Tibial artery (tissue), 4 donors: ENCODE results near the gene PXK.
"Not testable (repeated sequence)": the region's sequence is repeated elsewhere in the genome, so short reads cannot be mapped to it uniquely, and the experiment has no call there.

Experiments
- DNase-seq, 2 donors: peaks; one replicate each; pipeline ENCODE4 v3.0.0-alpha.2; 2019
- H3K27ac ChIP-seq, 2 donors: fragments of 200-600 bp; sonication (generic) in 1 of 2; 1 replicate in 1 of 2; 2 replicates in 1 of 2; pipeline ENCODE4 v1.5.1; 2018 to 2019; ENCODE audit warnings: mild to moderate bottlenecking in 1 of 2
- H3K27me3 ChIP-seq, 2 donors: fragments of 200-600 bp; sonication (generic) in 1 of 2; one replicate each; pipeline versions ENCODE4 v1.5.1 to v1.6.0; 2016 to 2019
- H3K36me3 ChIP-seq, 3 donors: fragments of 200-600 bp; sonication (generic) in 2 of 3; one replicate each; pipeline ENCODE4 v1.5.1; 2016 to 2019; ENCODE audit warnings: mild to moderate bottlenecking in 2 of 3
- H3K4me1 ChIP-seq, 4 donors: fragments of 200-600 bp; sonication (generic) in 2 of 4; 1 replicate in 3 of 4; 2 replicates in 1 of 4; pipeline ENCODE4 v1.5.1; 2016 to 2019
- H3K4me3 ChIP-seq, 2 donors: fragments of 200-600 bp; sonication (generic) in 1 of 2; 1 replicate in 1 of 2; 2 replicates in 1 of 2; pipeline ENCODE4 v1.5.1; 2018 to 2019; ENCODE audit warnings: mild to moderate bottlenecking in 2 of 2
- H3K9me3 ChIP-seq, 3 donors: fragments of 200-600 bp; sonication (generic) in 1 of 3; one replicate each; pipeline ENCODE4 v1.5.1; 2016 to 2019
- intact Hi-C: fragments of 100-400 bp; cut with DNase I; formaldehyde crosslinking; loops from one replicate; pipeline ENCODE4 v1.15.0; 2023; ENCODE audit warnings: low total_unique reads
- TF ChIP-seq, protein P1 (sequence below), 2 experiments: fragments of 200-600 bp in 1 of 2; fragments of 450-650 bp in 1 of 2; IDR thresholded peaks; one replicate each; pipeline ENCODE4 v1.5.1; 2017 to 2019; ENCODE audit warnings: antibody characterized with exemption in 2 of 2, mild to moderate bottlenecking in 1 of 2, moderate library complexity in 1 of 2

PXK gene

DNA sequence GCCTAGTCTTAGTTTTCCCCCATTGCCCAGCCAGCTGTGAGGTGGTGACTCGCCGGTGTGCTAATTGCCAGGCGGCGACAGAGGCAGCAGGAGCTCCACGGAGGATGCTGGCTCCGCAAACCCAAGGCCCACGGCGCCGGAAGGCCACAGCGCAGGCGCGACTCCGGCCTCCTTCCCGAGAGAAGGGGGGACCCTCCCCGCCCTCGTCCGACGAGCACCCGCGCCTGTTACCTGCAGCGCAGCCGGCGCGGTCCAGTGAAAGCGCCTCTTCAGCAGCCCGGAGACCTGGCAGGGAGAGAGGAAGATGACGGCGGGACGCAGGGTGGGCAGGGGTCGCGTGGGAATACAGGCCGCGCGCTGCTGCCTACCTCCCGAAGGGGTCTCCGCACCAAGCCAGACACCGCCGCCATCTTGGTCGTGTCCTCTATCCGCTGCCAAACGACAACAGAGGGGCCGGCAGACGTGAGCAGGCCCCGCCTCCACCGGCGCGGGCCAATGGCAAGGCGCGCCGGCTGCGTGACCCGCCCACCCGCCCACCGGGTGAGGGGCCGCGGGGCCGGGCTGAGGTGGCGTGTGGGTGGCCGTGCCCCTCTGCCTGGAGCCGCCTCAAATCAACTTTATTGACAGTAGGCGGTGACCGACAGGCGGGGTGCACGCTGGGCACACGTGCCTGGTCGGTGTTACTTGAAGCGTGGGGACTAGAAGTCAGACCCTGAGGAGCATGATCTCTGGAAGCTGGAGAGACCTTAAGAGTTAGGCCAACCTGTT lies 100.9 kb downstream of the PXK start, which contains the start of gene PDHB:
Gene PDHB, minus strand, starts transcription at position 433 of the 768 bp plus-strand sequence. Its CDS starts 23 bp downstream, at position 410.
- DNase-seq, result peak; percentile 90 to 94
- H3K36me3 ChIP-seq, result peaks cover 32 to 34% (median 33%) of the 10 kb centered on the region in 3 donors
- no peaks in the 10 kb centered on the region for H3K27me3 ChIP-seq
- peaks cover 0 to 46% (median 37%) of the 10 kb centered on the region in 4 donors for H3K4me1 ChIP-seq
- TF ChIP-seq, protein P1, sequence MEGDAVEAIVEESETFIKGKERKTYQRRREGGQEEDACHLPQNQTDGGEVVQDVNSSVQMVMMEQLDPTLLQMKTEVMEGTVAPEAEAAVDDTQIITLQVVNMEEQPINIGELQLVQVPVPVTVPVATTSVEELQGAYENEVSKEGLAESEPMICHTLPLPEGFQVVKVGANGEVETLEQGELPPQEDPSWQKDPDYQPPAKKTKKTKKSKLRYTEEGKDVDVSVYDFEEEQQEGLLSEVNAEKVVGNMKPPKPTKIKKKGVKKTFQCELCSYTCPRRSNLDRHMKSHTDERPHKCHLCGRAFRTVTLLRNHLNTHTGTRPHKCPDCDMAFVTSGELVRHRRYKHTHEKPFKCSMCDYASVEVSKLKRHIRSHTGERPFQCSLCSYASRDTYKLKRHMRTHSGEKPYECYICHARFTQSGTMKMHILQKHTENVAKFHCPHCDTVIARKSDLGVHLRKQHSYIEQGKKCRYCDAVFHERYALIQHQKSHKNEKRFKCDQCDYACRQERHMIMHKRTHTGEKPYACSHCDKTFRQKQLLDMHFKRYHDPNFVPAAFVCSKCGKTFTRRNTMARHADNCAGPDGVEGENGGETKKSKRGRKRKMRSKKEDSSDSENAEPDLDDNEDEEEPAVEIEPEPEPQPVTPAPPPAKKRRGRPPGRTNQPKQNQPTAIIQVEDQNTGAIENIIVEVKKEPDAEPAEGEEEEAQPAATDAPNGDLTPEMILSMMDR (IDR thresholded peaks at IDR 0.05), result no peak
- intact Hi-C loops, result no loop called here
- H3K4me3 ChIP-seq, result peak within 1 kb of the TSS; percentile 81 to 87
- no peaks in the 10 kb centered on the region for H3K9me3 ChIP-seq
- H3K27ac ChIP-seq, result peak within 1 kb of the TSS; percentile 89 to 95

DNA sequence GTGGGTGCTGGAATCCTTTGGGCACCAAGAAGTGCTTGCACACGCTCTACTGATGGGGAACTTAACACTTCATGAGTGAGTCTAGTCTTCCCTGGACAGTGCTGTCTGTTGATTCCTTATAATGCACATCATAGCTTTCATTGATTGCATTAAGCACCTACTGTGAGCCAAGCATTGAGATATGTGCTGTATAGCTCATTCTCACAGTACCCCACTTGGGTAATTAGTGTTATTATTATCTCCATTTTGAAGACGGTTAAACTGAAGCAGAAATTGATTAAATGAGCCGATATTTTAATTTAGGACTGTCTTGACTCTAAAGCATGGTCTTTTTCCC lies 101.4 kb downstream of the PXK start:
- peak overlapping the region; percentile 89 to 95 for H3K27ac ChIP-seq
- no peaks in the 10 kb centered on the region for H3K27me3 ChIP-seq
- H3K4me1 ChIP-seq, result peaks cover 0 to 46% (median 37%) of the 10 kb centered on the region in 4 donors
- peak overlapping the region; percentile 81 to 87 for H3K4me3 ChIP-seq
- no peaks in the 10 kb centered on the region for H3K9me3 ChIP-seq
- no peak for DNase-seq
- TF ChIP-seq, protein P1 (IDR thresholded peaks at IDR 0.05), result no peak
- H3K36me3 ChIP-seq, result peaks cover 27 to 29% (median 28%) of the 10 kb centered on the region in 3 donors
- intact Hi-C loops, result no loop called here

DNA sequence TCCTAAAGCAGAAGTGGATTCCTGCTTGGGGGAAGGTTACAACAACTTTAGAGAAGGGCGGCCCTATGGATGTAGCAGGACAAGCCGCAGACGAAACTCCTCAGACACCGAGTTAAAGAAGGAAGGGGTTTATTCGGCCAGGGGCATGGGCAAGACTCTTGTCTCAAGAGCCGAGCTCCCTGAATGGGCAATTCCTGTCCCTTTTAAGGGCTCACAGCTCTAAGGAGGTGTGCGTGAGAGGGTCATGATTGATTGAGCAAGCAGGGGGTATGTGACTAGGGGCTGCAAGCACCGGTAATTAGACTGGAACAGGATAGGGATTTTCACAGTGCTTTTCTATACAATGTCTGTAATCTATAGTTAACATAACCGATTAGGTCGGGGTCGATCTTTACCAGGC lies 101.8 kb downstream of the PXK start:
- H3K9me3 ChIP-seq, result no peaks in the 10 kb centered on the region
- peaks cover 0 to 46% (median 37%) of the 10 kb centered on the region in 4 donors for H3K4me1 ChIP-seq
- no peak for DNase-seq
- peaks cover 23 to 25% (median 24%) of the 10 kb centered on the region in 3 donors for H3K36me3 ChIP-seq
- H3K27ac ChIP-seq, result peak overlapping the region; percentile 89 to 95
- intact Hi-C loops, result no loop called here
- no peak overlapping the region for H3K4me3 ChIP-seq
- no peaks in the 10 kb centered on the region for H3K27me3 ChIP-seq
- TF ChIP-seq, protein P1 (IDR thresholded peaks at IDR 0.05), result no peak

DNA sequence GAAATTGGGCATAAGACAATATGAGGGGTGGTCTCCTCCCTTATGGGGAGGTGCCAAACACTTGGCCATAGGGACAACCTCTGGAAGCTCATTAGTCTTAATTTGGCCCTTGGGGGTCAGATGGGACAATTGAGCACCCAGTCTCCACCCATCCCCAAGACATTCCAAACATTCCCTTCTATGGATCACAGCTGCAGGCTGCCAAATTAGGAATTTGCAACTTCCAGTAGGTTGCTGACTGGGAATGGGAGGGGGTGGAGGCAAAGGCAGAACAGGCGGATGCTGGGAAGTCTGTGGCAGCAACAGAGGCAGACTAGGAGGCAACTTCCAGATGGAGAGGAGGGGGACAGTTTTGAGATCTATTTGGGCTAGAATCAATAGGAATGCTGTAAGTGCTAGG lies 102.3 kb downstream of the PXK start:
- Histone ChIP-seq H3K27ac (peak overlapping the region; percentile 89 to 95), H3K36me3 (peaks cover 18 to 20% (median 19%) of the 10 kb centered on the region in 3 donors), H3K27me3 (no peaks in the 10 kb centered on the region), H3K4me3 (no peak overlapping the region), H3K9me3 (no peaks in the 10 kb centered on the region), H3K4me1 (peaks cover 0 to 46% (median 37%) of the 10 kb centered on the region in 4 donors)
- intact Hi-C loops, result no loop called here
- DNase-seq, result no peak
- TF ChIP-seq, protein P1 (IDR thresholded peaks at IDR 0.05), result no peak

DNA sequence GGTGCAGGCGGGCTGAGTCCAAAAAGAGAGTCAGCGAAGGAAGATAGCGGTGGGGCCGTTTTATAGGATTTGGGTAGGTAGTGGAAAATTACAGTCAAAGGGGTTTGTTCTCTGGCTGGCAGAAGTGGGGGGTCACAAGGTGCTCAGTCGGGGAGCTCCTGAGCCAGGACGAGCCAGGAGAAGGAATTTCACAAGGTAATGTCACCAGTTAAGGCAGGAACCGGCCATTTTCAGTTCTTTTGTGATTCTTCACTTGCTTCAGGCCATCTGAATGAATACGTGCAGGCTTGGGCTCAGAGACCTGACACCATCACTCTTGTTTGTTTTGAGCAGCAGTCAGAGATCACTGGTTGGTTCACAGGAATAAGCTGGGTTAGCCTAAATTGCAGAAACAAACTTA lies 104.6 kb downstream of the PXK start:
- H3K4me3 ChIP-seq, H3K27me3 ChIP-seq, H3K36me3 ChIP-seq, intact Hi-C loops, DNase-seq, H3K9me3 ChIP-seq, H3K27ac ChIP-seq: not testable (repeated sequence)
- H3K4me1 ChIP-seq, result peaks cover 0 to 36% (median 26%) of the 10 kb centered on the region in 4 donors

DNA sequence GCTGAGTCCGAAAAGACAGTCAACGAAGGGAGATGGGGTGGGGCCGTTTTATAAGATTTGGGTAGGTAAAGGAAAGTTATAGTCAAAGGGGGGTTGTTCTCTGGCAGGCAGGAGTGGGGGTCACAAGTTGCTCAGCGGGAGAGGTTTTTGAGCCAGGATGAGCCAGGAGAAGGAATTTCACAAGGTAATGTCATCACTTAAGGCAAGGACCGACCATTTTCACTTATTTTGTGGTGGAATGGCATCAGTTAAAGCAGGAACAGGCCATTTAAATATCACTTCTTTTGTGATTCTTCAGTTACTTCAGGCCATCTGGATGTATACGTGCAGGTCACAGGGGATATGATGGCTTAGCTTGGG lies 108.3 kb downstream of the PXK start:
- H3K4me1 ChIP-seq, H3K9me3 ChIP-seq, H3K27ac ChIP-seq, H3K36me3 ChIP-seq, intact Hi-C loops, H3K4me3 ChIP-seq, DNase-seq, H3K27me3 ChIP-seq: not testable (repeated sequence)
